Karpas-422 (cell line): ENCODE results near the gene KRTAP2-4. TPM values are rescaled to one million over a fixed set of nuclear protein-coding genes. Genes with fewer than 3 reads are reported as not detected.
"Not testable (repeated sequence)": the region's sequence is repeated elsewhere in the genome, so short reads cannot be mapped to it uniquely, and the experiment has no call there.

Experiments used
- DNase-seq: peaks from one replicate; pipeline ENCODE4 v3.0.0-alpha.2; 2015
- H2AFZ ChIP-seq: fragments of 200-600 bp; sonication (generic); 2 replicates; pipeline ENCODE4 v1.6.1; 2014; ENCODE audit warnings: antibody characterized with exemption, low read length, mixed read lengths
- H3K27ac ChIP-seq: fragments of 200-600 bp; sonication (generic); 2 replicates; pipeline ENCODE4 v1.5.1; 2014; ENCODE audit warnings: mild to moderate bottlenecking, low read length, moderate library complexity
- H3K27me3 ChIP-seq: fragments of 200-600 bp; sonication (generic); 2 replicates; pipeline ENCODE4 v1.6.1; 2014; ENCODE audit warnings: low read length, mixed read lengths
- H3K36me3 ChIP-seq: fragments of 200-600 bp; sonication (generic); 2 replicates; pipeline ENCODE4 v1.6.1; 2014; ENCODE audit warnings: low read length, mixed read lengths; ENCODE audit not compliant: insufficient read depth
- H3K4me1 ChIP-seq: fragments of 200-600 bp; sonication (generic); 2 replicates; pipeline ENCODE4 v1.6.1; 2014; ENCODE audit warnings: mild to moderate bottlenecking, low read length, mixed read lengths
- H3K4me2 ChIP-seq: fragments of 200-600 bp; sonication (generic); 2 replicates; pipeline ENCODE4 v1.6.1; 2014; ENCODE audit warnings: low read length, low read depth, mild to moderate bottlenecking; ENCODE audit not compliant: poor library complexity, severe bottlenecking
- H3K4me3 ChIP-seq: fragments of 200-600 bp; sonication (generic); 2 replicates; pipeline ENCODE4 v1.5.1; 2014; ENCODE audit warnings: mild to moderate bottlenecking, antibody characterized with exemption, low read length, mixed read lengths
- H3K79me2 ChIP-seq: fragments of 200-600 bp; sonication (generic); 2 replicates; pipeline ENCODE4 v1.6.1; 2014; ENCODE audit warnings: mild to moderate bottlenecking, low read length, mixed read lengths
- H3K9ac ChIP-seq: fragments of 200-600 bp; sonication (generic); 2 replicates; pipeline ENCODE4 v1.6.0; 2014; ENCODE audit warnings: low read length
- H3K9me2 ChIP-seq: fragments of 200-600 bp; sonication (generic), shearing (Covaris generic); replicated peaks from 2 replicates; pipeline ENCODE4 v1.6.0; 2014; ENCODE audit warnings: mild to moderate bottlenecking, low read length, moderate library complexity; ENCODE audit not compliant: insufficient read depth
- H3K9me3 ChIP-seq: fragments of 300-700, 200-600 bp; sonication (generic); 2 replicates; pipeline ENCODE4 v1.6.1; 2014; ENCODE audit warnings: low read length, mixed read lengths
- H4K20me1 ChIP-seq: fragments of 200-600 bp; sonication (generic); 2 replicates; pipeline ENCODE4 v1.6.1; 2014; ENCODE audit warnings: mild to moderate bottlenecking, antibody characterized with exemption, low read length, low read depth; ENCODE audit not compliant: insufficient read depth
- total RNA-seq: library from RNA; depleted of rRNA; stranded (reverse); fragments of >200 nt; shearing (Covaris generic); gene quantifications from 2 replicates; pipeline ENCODE4 v1.2.3, GENCODE V29; 2014; ENCODE audit warnings: low replicate concordance; rRNA removed

The KRTAP2-4 gene, protein sequence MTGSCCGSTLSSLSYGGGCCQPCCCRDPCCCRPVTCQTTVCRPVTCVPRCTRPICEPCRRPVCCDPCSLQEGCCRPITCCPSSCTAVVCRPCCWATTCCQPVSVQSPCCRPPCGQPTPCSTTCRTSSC
- total RNA-seq, result not detected in 2 replicates

DNA sequence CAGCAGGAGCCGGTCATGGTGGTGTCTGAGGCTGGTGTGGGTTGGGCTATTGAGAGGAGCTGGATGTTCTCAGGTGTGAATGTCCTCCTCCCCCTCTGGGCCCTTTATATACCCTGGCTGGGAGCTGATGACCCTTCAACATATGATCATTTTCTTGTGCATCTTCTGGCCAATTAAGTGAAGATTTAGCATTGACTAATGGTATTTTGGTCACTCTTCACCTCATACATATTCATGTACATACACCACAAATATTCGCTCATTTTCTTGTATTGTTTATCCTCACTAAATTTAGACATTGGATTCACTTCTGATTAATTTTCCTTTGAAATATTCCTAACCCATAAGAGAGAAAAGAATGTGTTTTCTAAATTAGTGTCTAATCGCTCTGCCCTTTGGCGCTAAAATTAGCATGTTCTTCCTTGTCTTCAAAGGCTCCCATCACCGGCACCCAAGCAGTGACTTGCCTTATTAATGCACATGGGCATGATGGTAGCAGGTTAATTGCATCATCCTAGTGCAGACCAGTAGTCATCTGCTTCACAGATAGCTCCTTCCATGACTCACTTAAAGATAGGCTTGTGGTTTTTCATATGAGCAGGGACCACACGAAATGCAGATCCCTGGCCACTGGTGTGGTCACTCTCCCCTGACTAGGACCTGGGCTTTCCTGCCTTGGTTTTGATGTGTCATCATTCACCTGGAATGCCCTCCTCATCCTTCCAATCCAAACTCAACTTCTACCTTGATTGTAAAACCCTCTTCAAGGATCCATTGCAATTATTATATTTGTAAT is at the start of gene KRTAP2-4:
KRTAP2-4 (minus strand) TSS at position 51 of the 796 bp plus-strand sequence; CDS start at position 17, 34 bp downstream.
- no peak within 1 kb of the TSS for H3K4me2 ChIP-seq
- no peak within 1 kb of the TSS for H3K27ac ChIP-seq
- H3K79me2 ChIP-seq, result no peaks in the 10 kb centered on the region
- no peak within 1 kb of the TSS for H3K4me3 ChIP-seq
- H3K36me3 ChIP-seq, result no peaks in the 10 kb centered on the region
- no peaks in the 10 kb centered on the region for H3K4me1 ChIP-seq
- DNase-seq, result no peak
- H3K27me3 ChIP-seq, result no peaks in the 10 kb centered on the region
- H3K9ac ChIP-seq, result no peak within 1 kb of the TSS
- no peaks in the 10 kb centered on the region for H3K9me3 ChIP-seq
- no peaks in the 10 kb centered on the region for H4K20me1 ChIP-seq
- no peak within 1 kb of the TSS for H2AFZ ChIP-seq
- H3K9me2 ChIP-seq, result no peaks in the 10 kb centered on the region

DNA sequence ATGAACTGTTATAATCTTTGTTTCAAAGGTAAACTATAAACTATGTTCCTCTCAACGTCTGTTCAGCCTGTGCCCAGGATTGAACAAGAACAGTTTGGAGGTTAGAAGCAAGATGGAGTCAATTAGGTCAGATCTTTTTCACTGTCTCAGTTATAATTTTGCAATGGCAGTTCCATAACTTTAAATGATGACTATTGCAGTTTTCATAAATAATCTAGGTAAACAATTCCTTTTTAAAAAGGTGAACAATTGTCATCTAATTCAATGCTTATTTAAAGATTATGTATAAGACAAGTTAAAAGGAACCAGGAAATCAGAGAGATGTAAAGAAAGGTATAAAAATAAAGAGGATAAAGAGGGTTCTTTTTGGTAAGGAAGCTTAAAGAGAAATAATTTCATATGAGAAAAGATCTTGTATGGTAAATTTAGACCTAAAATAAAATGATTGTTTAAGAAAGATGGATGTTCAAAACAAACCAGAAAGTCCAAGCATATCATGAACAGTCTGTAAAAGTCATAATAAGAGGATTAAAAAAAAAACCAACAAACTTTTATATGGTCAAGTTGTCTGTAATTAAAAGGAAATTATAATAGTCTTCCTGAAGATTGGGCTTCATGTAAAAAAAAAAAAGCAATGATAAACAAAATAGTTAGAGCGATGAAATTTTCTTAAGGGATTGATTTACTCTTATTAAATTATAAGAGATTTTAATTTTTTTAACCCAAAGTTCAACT is 45.6 kb upstream of the KRTAP2-4 start:
- no peak for DNase-seq
- no peaks in the 10 kb centered on the region for H3K36me3 ChIP-seq
- no peak overlapping the region for H3K9ac ChIP-seq
- H3K4me2 ChIP-seq, result no peak overlapping the region
- no peak overlapping the region for H3K4me3 ChIP-seq
- H4K20me1 ChIP-seq, result no peaks in the 10 kb centered on the region
- H3K9me2 ChIP-seq, result no peaks in the 10 kb centered on the region
- H3K27ac ChIP-seq, result no peak overlapping the region
- no peaks in the 10 kb centered on the region; the same call in 1 of the 2 replicates for H3K4me1 ChIP-seq
- H3K9me3 ChIP-seq, result peaks cover 3% of the 10 kb centered on the region; the same call in 1 of the 2 replicates
- H2AFZ ChIP-seq, result no peak overlapping the region
- H3K79me2 ChIP-seq, result no peaks in the 10 kb centered on the region
- no peaks in the 10 kb centered on the region for H3K27me3 ChIP-seq

DNA sequence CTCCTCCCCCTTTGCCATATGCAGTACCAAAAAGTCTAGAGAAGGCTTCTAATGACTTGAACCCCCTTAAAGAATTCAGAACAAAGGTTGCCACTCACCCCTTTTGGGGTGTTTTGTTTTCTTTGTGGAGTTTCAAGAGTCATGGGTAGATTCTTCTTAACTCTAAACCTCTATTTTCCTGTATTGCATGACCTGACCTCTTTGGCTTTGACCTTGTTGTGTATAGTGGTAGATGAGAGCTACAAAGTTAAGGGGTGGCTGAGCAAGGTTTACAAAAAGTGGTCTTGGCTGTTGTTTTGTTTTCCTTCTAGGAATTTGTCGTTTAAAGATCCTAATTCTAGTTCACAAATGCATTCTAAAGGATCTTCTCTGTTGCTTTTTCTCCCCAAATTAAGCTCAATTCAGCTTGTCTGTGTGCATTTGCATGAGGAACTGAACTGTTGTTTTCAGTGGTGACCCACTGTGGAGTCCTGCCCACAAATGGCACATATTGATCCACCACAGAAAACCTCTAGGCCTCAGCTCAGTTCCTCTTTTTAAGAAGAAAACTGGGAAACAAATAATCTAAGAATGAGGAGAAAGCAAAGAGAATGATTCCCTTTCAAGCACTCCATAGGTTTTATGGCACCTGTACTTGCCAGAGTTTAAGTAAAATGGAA is 43.2 kb upstream of the KRTAP2-4 start:
- not testable (repeated sequence) for H3K4me2 ChIP-seq, H3K27me3 ChIP-seq, H3K9ac ChIP-seq, H3K27ac ChIP-seq, H2AFZ ChIP-seq, H4K20me1 ChIP-seq, H3K79me2 ChIP-seq, H3K9me2 ChIP-seq, H3K36me3 ChIP-seq, DNase-seq, H3K4me3 ChIP-seq, H3K4me1 ChIP-seq, H3K9me3 ChIP-seq

DNA sequence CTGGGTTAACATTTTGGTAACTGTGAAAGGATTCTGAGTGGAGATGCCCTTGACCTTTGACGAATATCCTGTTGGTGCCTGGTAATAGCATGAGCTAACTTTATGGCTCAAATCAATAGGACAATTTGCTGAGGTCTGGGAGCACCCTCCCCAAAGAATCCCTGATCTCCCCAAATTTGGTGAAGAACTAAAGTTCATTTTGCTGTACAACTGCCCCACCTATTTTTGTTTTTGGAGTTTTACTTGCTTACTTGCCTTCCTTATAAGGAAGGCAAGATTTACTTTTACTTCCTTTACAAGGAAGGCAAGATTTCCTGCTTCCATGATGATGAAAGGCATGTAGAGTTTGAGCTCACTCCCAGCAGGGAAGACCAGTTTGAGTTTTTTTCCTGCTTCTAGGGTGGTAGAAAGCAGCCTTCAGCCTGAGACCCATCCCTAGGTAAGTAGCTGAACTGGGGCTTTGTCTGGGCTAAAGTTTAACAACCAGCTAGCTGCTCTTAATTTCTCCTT is 42.3 kb upstream of the KRTAP2-4 start:
- Histone ChIP-seq H3K4me1 (no peaks in the 10 kb centered on the region), H3K9me3 (peaks cover 3% of the 10 kb centered on the region; the same call in 1 of the 2 replicates), H3K4me3 (no peak overlapping the region), H2AFZ (no peak overlapping the region), H3K36me3 (no peaks in the 10 kb centered on the region), H4K20me1 (no peaks in the 10 kb centered on the region), H3K79me2 (no peaks in the 10 kb centered on the region), H3K9me2 (no peaks in the 10 kb centered on the region), H3K9ac (no peak overlapping the region), H3K4me2 (no peak overlapping the region), H3K27me3 (no peaks in the 10 kb centered on the region), H3K27ac (no peak overlapping the region)
- DNase-seq, result no peak

DNA sequence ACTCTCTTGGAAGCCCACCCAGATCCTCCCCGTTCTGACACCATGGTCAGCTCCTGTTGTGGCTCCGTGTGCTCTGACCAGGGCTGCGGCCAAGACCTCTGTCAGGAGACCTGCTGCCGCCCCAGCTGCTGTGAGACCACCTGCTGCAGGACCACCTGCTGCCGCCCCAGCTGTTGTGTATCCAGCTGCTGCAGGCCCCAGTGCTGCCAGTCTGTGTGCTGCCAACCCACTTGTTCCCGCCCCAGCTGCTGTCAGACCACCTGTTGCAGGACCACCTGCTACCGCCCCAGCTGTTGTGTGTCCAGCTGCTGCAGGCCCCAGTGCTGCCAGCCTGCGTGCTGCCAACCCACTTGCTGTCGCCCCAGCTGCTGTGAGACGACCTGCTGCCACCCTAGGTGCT is 39.7 kb upstream of the KRTAP2-4 start, which contains the start of gene KRTAP4-9:
KRTAP4-9 (plus strand) TSS at position 43 of the 400 bp plus-strand sequence; CDS start at position 43, 0 bp downstream.
- not testable (repeated sequence) for H3K9ac ChIP-seq, DNase-seq, H2AFZ ChIP-seq, H3K79me2 ChIP-seq, H3K27me3 ChIP-seq, H3K9me2 ChIP-seq, H3K4me3 ChIP-seq, H4K20me1 ChIP-seq, H3K36me3 ChIP-seq, H3K9me3 ChIP-seq, H3K4me1 ChIP-seq, H3K4me2 ChIP-seq, H3K27ac ChIP-seq

DNA sequence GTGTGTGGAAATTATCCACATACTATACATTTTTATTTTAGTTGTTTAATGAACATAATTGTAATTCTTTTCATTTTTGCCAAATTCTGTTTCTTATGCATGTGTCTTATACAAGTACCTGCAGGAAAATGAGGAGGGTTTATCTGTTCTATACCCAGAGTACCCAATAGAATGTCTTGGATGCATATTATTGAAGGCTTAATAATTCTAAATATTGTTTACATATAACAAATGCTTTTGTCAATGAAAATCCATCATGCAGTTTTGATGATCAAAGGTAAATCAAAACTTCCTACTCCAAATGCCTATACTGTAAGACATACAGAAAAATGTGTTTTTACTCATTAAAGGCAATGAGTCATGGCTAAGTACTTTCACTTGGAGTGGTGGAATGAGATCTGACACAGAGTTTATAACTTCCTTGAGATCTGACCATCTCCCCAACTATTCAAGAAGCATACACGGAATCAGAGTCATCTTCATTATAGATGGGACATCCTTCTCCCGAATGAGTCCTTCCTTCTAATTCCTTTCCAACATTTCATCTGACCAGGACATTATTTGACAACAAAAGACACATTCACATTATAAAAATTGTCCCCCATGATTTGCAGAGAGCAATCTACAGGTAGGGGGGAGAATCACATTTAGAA is 38.8 kb upstream of the KRTAP2-4 start:
- H3K9ac ChIP-seq, H3K36me3 ChIP-seq, H2AFZ ChIP-seq, H3K4me3 ChIP-seq, H4K20me1 ChIP-seq, H3K79me2 ChIP-seq, H3K27ac ChIP-seq, H3K9me2 ChIP-seq, H3K27me3 ChIP-seq, H3K9me3 ChIP-seq, H3K4me1 ChIP-seq, DNase-seq, H3K4me2 ChIP-seq: not testable (repeated sequence)

DNA sequence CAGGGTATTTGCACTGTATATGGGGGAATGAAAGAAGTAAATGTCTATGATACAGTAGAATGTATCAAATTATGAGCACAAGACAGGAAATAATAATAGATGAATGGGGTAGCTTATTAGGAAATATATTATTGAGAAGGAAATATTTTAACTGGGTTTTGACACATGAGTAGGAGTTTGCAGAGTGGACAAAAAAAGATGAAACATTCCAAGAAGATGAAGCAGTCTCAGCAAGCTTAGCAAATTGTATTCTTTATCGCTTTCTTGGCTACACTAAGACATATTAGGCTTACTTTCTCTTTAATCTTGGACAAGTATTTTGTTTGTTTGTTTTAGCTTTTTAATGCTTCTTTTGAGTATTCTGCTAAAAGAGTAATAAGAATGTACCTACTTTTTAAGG is 38.2 kb upstream of the KRTAP2-4 start:
- H3K27ac ChIP-seq, result no peak overlapping the region
- no peak overlapping the region for H3K4me2 ChIP-seq
- no peaks in the 10 kb centered on the region for H3K9me2 ChIP-seq
- H3K27me3 ChIP-seq, result no peaks in the 10 kb centered on the region
- no peak overlapping the region for H2AFZ ChIP-seq
- H3K4me1 ChIP-seq, result no peaks in the 10 kb centered on the region
- no peaks in the 10 kb centered on the region for H3K79me2 ChIP-seq
- H3K9me3 ChIP-seq, result no peaks in the 10 kb centered on the region
- H3K4me3 ChIP-seq, result no peak overlapping the region
- no peak overlapping the region for H3K9ac ChIP-seq
- H4K20me1 ChIP-seq, result no peaks in the 10 kb centered on the region
- no peak for DNase-seq
- H3K36me3 ChIP-seq, result no peaks in the 10 kb centered on the region
